ENCODE results near the gene RHO. TPM values are rescaled to one million over a fixed set of nuclear protein-coding genes. Genes with fewer than 3 reads are reported as not detected.
"Not testable (repeated sequence)": the region's sequence is repeated elsewhere in the genome, so short reads cannot be mapped to it uniquely, and the experiment has no call there.

The RHO gene
- total RNA-seq, 1 donor from 2014 or later, result not detected

GRCh38 chr3:129499604-129500333 is 28.7 kb upstream of the RHO start:
- intact Hi-C loops (cut with micrococcal nuclease), result not testable (repeated sequence)

DNA sequence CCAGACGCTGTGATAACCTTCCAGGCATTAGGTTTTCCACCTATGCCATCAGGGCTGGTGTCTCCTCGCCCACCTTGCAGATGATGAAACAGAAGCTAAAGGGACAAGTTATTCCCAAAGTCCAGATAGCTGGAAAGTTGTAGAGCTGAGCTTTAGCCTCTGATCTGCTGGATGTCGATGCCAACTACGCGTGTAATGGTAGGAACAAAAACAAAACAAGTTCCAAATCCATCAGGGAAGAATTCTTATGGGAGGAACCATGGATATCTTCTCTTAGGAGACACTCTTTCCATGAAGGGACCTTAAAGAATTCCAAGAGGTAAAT is 28.1 kb upstream of the RHO start:
- intact Hi-C loops (cut with micrococcal nuclease), result no loop called here

GRCh38 chr3:129501630-129502029 is 26.8 kb upstream of the RHO start:
- intact Hi-C loops (cut with micrococcal nuclease), result no loop called here

DNA sequence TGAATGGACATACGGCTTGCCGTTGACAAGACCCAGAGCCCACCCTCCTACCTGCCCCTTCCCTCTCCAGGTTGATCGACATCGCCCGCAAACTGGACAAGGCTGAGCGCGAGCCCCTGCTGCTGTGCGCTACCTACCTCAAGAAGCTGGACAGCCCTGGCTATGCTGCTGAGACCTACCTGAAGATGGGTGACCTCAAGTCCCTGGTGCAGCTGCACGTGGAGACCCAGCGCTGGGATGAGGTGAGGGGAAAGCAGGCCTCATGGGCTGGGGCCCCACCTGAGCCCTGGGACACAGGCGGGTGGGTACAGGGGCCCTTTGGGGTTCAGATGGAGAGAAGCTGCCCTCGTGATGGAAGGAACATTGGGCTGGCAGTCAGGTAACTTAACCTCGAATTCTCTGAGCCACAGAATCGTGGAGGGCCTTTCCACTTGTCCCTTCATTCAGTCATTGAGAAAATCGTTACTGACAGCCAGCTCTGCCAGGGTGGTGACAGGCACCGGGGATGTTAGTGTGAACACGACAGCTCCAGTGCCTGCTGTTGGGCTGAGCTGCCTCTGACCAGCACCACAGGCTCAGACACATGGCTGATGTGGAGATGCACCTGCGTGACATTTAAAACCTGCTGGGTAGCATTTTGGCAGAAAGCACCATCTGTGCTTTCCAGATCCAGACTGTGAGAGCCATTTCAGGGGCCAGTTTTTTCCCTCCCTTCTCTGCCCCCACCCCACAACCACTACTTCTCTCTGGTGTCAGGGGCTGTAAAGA is 25.6 kb upstream of the RHO start:
- intact Hi-C loops (cut with micrococcal nuclease), result no loop called here

DNA sequence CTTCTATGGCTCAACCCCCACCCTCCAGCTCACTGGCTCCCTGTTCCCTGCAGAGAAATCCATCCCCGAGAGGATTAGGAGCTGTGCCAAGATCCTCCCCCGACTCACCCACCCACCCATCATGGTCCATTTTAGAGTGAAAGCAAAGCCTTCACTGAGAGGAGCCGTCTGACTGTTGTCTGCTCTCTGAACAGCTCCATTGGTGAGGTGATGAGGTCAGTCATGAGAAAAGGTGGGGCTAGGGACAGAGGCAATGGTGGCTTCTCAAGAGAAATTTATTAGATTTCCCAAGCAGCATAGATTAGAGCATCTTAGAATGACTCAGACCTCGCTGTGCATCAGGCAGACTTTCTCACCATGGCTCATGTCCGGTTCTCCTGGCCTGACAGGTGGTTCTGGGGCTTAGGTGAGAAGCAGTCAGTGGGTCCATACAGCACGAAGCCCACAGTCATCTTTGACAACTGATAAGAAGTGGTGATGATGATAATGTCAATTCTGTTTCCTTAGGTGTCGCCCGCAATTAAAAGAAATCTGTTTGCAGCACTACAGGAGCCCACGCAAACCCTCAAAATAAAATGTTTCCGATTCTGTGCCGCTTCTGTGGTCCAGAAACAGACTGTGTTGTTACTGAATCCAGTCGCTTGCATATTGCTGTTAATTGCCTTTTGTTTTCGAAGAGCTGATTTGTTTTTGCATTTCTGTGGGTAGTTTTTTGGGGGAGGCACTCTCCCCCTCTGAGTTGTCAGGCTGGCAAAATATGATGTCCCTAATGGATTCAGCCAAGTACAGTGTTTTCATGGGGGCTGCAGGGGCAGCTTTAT is 24.8 kb upstream of the RHO start:
- intact Hi-C loops (cut with micrococcal nuclease), result no loop called here

GRCh38 chr3:129504471-129505100 is 23.9 kb upstream of the RHO start:
- intact Hi-C loops (cut with micrococcal nuclease), result no loop called here

DNA sequence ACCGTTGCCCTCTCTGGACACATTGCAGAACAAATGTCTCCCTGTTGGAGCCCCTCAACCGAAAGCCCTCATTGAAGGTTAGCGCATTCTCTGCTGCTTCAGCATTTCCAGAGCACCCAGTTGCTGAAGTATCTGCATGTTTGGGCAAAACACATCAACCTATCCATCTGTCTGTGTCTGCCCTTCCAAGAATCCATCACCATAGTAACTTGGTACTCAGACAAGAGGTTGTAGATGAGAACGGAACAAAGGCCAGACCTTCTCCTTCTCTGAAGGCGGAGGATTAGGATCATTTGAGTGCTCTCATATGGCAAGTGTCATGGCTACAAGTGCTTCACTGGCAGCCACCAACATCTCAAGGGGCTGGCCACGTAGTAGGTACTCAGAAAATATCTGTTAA is 23.1 kb upstream of the RHO start:
- intact Hi-C loops (cut with micrococcal nuclease), result no loop called here

DNA sequence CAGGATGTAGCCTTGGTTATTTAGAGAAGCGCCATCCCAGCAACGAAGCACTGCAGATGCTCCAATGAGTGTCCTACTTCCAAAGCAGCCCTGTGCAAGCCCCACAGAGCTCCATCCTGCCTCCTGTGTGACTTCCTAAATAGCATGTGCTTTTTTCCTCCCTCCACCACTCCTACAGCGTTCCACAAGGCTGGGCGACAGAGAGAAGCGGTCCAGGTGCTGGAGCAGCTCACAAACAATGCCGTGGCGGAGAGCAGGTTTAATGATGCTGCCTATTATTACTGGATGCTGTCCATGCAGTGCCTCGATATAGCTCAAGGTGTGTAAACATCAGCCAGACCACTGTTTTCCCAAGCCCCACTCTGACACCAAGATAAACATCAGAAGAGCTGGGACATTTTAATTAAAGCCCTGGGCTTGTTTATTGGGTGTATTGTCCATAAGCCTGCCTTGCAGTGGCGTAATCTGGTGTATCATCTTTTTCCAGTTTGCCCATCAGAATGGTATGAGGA is 22.2 kb upstream of the RHO start:
- intact Hi-C loops (cut with micrococcal nuclease), result no loop called here

DNA sequence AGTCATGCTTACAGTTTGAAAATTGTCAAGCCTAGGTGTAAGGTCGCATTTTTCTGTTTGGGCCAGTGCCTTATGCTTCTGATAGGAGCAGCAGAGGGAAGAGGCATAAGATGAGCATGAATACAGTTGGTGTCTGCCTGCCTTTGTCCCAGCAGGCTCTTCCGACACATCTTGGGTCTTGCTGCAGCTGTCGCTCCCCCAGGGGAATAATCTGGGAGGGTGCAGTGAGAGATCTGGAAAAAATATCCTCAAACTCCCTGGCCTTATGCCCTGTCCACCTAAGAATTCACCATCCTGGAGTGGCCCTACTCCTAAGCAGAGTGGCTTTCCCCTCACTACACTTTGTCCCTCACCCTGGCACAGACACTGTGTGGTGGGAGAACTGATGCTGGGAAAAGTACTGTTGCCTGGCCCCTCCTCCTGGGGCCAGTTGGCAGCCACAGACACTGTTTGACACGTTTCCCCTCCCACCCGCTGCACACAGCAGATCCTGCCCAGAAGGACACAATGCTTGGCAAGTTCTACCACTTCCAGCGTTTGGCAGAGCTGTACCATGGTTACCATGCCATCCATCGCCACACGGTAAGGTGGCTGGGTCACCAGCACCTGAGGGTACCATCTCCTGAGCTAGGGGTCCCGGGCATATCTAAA is 21.1 kb upstream of the RHO start:
- intact Hi-C loops (cut with micrococcal nuclease), result no loop called here

GRCh38 chr3:129512595-129512994 is 15.8 kb upstream of the RHO start:
- intact Hi-C loops (cut with micrococcal nuclease), result no loop called here

DNA sequence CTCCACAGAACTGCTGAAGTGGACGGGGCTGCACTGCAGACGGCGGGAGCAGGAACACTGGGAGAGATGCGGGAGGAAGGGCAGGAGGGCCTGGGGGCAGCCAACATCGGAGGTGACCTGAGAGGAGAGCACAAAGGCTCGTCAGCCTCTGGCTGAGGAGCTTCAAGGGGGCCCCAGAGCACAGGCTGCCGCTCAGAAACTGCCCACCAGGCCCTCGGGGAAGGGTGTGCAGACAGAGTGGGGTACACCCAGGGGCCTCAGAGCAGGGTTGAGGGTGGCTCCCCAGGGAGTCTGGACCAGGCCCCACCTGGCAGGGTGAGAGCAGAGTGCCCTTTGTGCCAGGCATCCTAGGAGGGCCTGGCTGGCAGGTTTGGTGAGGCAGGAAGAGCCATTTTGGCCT is 14.7 kb upstream of the RHO start:
- intact Hi-C loops (cut with micrococcal nuclease), result no loop called here

GRCh38 chr3:129514110-129514509 is 14.3 kb upstream of the RHO start:
- intact Hi-C loops (cut with micrococcal nuclease), result no loop called here

DNA sequence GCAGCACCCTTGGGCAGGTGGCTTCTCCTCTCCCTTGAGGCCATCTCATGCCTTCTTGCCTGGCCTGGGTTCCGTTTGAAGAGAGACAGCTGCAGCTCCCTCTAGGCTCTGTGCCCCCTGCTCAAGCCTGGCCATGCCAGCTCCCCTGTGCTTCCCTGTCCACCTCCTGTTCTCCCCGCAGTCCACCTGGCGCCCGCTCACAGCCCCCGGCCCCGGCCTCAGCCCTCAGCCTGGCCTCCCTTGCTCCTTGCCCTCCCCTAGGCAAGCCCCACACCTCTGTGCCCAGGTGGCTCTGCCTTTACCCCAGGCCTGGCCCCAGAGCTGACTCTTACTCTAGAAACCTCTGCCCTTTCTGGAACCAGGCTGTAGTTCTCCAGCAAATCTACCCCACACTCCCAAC is 13.9 kb upstream of the RHO start:
- intact Hi-C loops (cut with micrococcal nuclease), result no loop called here

- intact Hi-C loops (cut with micrococcal nuclease), result not testable (repeated sequence)
Observed at GRCh38 chr3:129515108-129515820, 13.2 kb upstream of the RHO start.

GRCh38 chr3:129515821-129516432 is 12.5 kb upstream of the RHO start:
- intact Hi-C loops (cut with micrococcal nuclease), result not testable (repeated sequence)

DNA sequence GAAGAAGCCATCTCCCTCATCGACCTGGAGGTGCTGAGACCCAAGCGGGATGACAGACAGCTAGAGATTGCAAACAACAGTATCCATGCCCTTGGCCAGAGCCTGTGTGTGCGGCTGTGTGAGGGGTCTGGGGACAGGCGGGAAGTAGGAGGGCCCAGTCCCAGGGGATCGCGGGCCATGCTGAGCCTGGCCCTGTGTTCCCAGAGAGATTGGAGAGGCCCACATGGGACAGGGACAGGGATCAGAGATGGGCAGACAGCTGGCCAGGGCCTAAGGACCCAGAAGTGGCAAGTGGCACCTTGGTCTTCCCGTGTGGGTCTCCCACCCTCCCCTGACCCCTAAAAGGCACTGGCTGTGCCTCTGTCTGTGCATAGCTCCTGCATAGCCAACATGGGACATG is 10.9 kb upstream of the RHO start:
- intact Hi-C loops (cut with micrococcal nuclease), result no loop called here

DNA sequence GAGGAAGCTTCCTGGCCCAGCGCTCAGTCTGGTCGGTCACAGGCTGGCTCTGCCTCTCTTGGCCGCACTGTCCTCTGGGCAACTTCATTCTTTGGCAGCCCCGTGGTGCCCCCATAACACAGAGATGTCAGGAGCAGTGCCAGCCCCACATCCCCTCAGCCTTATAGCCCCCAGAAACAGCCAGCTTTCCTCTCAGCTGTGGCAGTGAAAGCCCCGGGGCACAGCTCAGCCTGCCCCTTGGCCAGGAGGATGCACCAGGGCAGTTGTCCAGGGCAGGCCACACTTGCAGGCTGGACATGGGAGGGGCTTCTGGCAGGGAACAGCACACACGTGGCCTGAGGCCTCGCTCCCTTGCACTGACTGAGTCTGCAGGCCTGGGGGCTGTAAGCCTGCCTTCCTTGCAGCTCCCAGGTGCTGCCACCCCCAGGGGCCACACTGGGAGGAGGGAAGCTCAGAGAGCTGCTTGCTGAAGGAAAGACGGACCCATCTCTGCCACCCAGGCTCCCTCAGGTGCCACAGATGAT is 10.3 kb upstream of the RHO start:
- intact Hi-C loops (cut with micrococcal nuclease), result no loop called here

GRCh38 chr3:129518581-129518980 is 9.9 kb upstream of the RHO start:
- intact Hi-C loops (cut with micrococcal nuclease), result no loop called here

- intact Hi-C loops (cut with micrococcal nuclease), result no loop called here
Observed at GRCh38 chr3:129519449-129519848, 9.0 kb upstream of the RHO start.
